Measurements from ENCODE around the gene RHOJ.
"Not testable (repeated sequence)": the region's sequence is repeated elsewhere in the genome, so short reads cannot be mapped to it uniquely, and the experiment has no call there.

The RHOJ gene

GRCh38 chr14:63268771-63269170, 64.5 kb downstream of the RHOJ start:
- no peak for DNase-seq (ENCODE audit: low read depth)

- DNase-seq (ENCODE audit: low read depth), result no peak
Observed at GRCh38 chr14:63269561-63270225, 65.5 kb downstream of the RHOJ start.

- DNase-seq (ENCODE audit: low read depth), result no peak
Observed at GRCh38 chr14:63273129-63273528, 68.9 kb downstream of the RHOJ start.

GRCh38 chr14:63273717-63274655, 69.7 kb downstream of the RHOJ start:
- DNase-seq (ENCODE audit: low read depth), result no peak

- DNase-seq (ENCODE audit: low read depth), result no peak
Observed at GRCh38 chr14:63275611-63276010, 71.4 kb downstream of the RHOJ start.

GRCh38 chr14:63276016-63276415, 71.8 kb downstream of the RHOJ start:
- no peak for DNase-seq (ENCODE audit: low read depth)

GRCh38 chr14:63276492-63277342, 72.5 kb downstream of the RHOJ start:
- peak; percentile 58 for DNase-seq (ENCODE audit: low read depth)

GRCh38 chr14:63277591-63278183, 73.4 kb downstream of the RHOJ start:
- no peak for DNase-seq (ENCODE audit: low read depth)

- not testable (repeated sequence) for DNase-seq (ENCODE audit: low read depth)
Observed at GRCh38 chr14:63279933-63280332, 75.7 kb downstream of the RHOJ start.

- DNase-seq (ENCODE audit: low read depth), result no peak
Observed at GRCh38 chr14:63282997-63283883, 79.0 kb downstream of the RHOJ start.

GRCh38 chr14:63283884-63284248, 79.6 kb downstream of the RHOJ start:
- no peak for DNase-seq (ENCODE audit: low read depth)

- DNase-seq (ENCODE audit: low read depth), result no peak
Observed at GRCh38 chr14:63286071-63286470, 81.8 kb downstream of the RHOJ start.

- no peak for DNase-seq (ENCODE audit: low read depth)
Observed at GRCh38 chr14:63287666-63288483, 83.6 kb downstream of the RHOJ start.

- DNase-seq (ENCODE audit: low read depth), result no peak
Observed at GRCh38 chr14:63288853-63289252, 84.6 kb downstream of the RHOJ start.

GRCh38 chr14:63290741-63291430, 86.6 kb downstream of the RHOJ start:
- peak; percentile 24 for DNase-seq (ENCODE audit: low read depth)

- no peak for DNase-seq (ENCODE audit: low read depth)
Observed at GRCh38 chr14:63292805-63293204, 88.6 kb downstream of the RHOJ start.

GRCh38 chr14:63295231-63295685, 91.0 kb downstream of the RHOJ start:
- DNase-seq (ENCODE audit: low read depth), result no peak

GRCh38 chr14:63296060-63296563, 91.9 kb downstream of the RHOJ start:
- peak; percentile 3 for DNase-seq (ENCODE audit: low read depth)

Measured in iris pigment epithelial cell (primary cell).